ENCODE measurements around the gene KAT6B. TPM values are rescaled to one million over a fixed set of nuclear protein-coding genes. Genes with fewer than 3 reads are reported as not detected.

Gene KAT6B
- polyA plus RNA-seq, 1 donor from 2014 or later, result 11.5 TPM

- Histone ChIP-seq H3K79me2 (replicated peaks; ENCODE audit: insufficient read depth, low read length) (peaks cover 47% of the 10 kb centered on the region), H3K9ac (ENCODE audit: low read length) (no peak overlapping the region), H2AFZ (ENCODE audit: low read depth, low read length) (no peak overlapping the region), H3K4me3 (ENCODE audit: low read length) (no peak overlapping the region), H3F3A (ENCODE audit: insufficient read depth, low read length, poor library complexity, severe bottlenecking) (no peaks in the 10 kb centered on the region), H3K27me3 (ENCODE audit: insufficient read depth, low read depth, low read length) (no peaks in the 10 kb centered on the region), H3K9me2 (ENCODE audit: insufficient read depth, low read length) (no peaks in the 10 kb centered on the region), H3K4me2 (ENCODE audit: low read length) (no peak overlapping the region), H3K36me3 (ENCODE audit: insufficient read depth, low read length) (no peaks in the 10 kb centered on the region), H4K20me1 (ENCODE audit: insufficient read depth) (no peaks in the 10 kb centered on the region), H3K27ac (ENCODE audit: low read length) (no peak overlapping the region), H3K9me3 (ENCODE audit: low read length) (no peaks in the 10 kb centered on the region)
- TF ChIP-seq, protein P1, sequence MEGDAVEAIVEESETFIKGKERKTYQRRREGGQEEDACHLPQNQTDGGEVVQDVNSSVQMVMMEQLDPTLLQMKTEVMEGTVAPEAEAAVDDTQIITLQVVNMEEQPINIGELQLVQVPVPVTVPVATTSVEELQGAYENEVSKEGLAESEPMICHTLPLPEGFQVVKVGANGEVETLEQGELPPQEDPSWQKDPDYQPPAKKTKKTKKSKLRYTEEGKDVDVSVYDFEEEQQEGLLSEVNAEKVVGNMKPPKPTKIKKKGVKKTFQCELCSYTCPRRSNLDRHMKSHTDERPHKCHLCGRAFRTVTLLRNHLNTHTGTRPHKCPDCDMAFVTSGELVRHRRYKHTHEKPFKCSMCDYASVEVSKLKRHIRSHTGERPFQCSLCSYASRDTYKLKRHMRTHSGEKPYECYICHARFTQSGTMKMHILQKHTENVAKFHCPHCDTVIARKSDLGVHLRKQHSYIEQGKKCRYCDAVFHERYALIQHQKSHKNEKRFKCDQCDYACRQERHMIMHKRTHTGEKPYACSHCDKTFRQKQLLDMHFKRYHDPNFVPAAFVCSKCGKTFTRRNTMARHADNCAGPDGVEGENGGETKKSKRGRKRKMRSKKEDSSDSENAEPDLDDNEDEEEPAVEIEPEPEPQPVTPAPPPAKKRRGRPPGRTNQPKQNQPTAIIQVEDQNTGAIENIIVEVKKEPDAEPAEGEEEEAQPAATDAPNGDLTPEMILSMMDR (IDR thresholded peaks at IDR 0.05; ENCODE audit: poor library complexity, severe bottlenecking), result no peak
- TF ChIP-seq MXI1 (conservative IDR thresholded peaks at IDR 0.05; ENCODE audit: poor library complexity, severe bottlenecking) (no peak), POLR2AphosphoS5 (IDR thresholded peaks at IDR 0.05) (no peak)
These were observed 33.1 kb downstream of the KAT6B start for GRCh38 chr10:74859546-74859945.

DNA sequence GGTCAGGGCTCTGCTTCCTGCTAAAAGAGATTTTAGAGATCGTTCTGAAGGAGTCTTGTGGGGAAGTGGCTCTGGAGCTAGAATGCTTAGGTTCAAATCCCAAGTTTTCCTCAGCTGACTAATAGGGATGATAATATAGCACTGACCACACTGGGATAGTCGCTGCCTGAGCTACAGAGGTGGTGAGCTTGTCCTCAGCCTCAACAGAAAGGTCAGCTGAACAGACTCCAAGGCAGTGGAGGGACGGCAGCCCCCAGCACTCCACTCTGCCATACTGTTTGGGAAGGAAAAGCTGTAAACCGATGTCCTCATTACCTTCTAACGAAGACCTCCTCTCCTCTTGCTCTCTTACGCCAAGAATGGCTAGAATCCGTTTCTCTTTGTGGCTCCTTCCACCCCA, 36.2 kb downstream of the KAT6B start:
- Histone ChIP-seq H3K9ac (ENCODE audit: low read length) (no peak overlapping the region), H3K27me3 (ENCODE audit: insufficient read depth, low read depth, low read length) (no peaks in the 10 kb centered on the region), H3K27ac (ENCODE audit: low read length) (no peak overlapping the region), H3K4me3 (ENCODE audit: low read length) (no peak overlapping the region), H3K9me3 (ENCODE audit: low read length) (no peaks in the 10 kb centered on the region), H3K4me2 (ENCODE audit: low read length) (no peak overlapping the region), H4K20me1 (ENCODE audit: insufficient read depth) (no peaks in the 10 kb centered on the region), H3K9me2 (ENCODE audit: insufficient read depth, low read length) (no peaks in the 10 kb centered on the region), H3K79me2 (replicated peaks; ENCODE audit: insufficient read depth, low read length) (peaks cover 47% of the 10 kb centered on the region), H3F3A (ENCODE audit: insufficient read depth, low read length, poor library complexity, severe bottlenecking) (no peaks in the 10 kb centered on the region), H3K36me3 (ENCODE audit: insufficient read depth, low read length) (no peaks in the 10 kb centered on the region), H2AFZ (ENCODE audit: low read depth, low read length) (no peak overlapping the region)
- TF ChIP-seq RAD21 (conservative IDR thresholded peaks at IDR 0.05) (no peak), EP300 (conservative IDR thresholded peaks at IDR 0.05; ENCODE audit: poor library complexity, severe bottlenecking) (no peak), EZH2 (IDR thresholded peaks at IDR 0.05; ENCODE audit: borderline replicate concordance, insufficient read depth, low read length, poor library complexity, severe bottlenecking) (no peak), REST (IDR thresholded peaks at IDR 0.05; ENCODE audit: borderline replicate concordance) (no peak), MXI1 (conservative IDR thresholded peaks at IDR 0.05; ENCODE audit: poor library complexity, severe bottlenecking) (no peak), SMC3 (conservative IDR thresholded peaks at IDR 0.05; ENCODE audit: poor library complexity) (no peak)
- TF ChIP-seq, protein P1 (IDR thresholded peaks at IDR 0.05; ENCODE audit: poor library complexity, severe bottlenecking), result no peak
